ENCODE data around the gene POTEB3.
"Not testable (repeated sequence)": the region's sequence is repeated elsewhere in the genome, so short reads cannot be mapped to it uniquely, and the experiment has no call there.

The POTEB3 gene

GRCh38 chr15:21440399-21440798 lies at the start of gene POTEB3:
POTEB3 (minus strand) TSS chr15:21440499; CDS start chr15:21440011, 488 bp downstream.
- DNase-seq (ENCODE audit: low read depth in 2 of 2) = not testable (repeated sequence)

DNA sequence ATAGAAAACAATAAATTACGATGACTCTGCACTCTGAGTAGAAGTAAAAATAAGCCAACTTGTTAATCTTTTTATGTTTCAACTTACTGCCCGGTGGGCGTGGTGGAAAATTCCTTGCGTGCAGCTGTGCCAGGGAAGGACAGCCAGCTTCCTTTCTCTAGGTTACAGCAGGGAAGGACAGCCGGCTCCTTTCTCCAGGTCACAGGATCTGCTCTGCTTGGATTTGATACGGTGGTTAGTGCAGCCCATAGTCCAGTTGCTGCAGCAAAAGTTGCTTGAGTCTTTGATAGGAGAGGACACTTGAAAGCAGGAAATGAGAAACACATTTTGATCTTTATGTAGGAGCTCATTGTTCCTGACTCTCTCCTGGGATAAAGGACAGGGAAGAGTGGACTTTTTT lies 13.4 kb upstream of the POTEB3 start:
- DNase-seq (ENCODE audit: low read depth in 2 of 2) = not testable (repeated sequence)

- not testable (repeated sequence) for DNase-seq (ENCODE audit: low read depth in 2 of 2)
Observed at GRCh38 chr15:21451920-21452563, 11.7 kb upstream of the POTEB3 start.

GRCh38 chr15:21451487-21451886 lies 11.2 kb upstream of the POTEB3 start:
- DNase-seq (ENCODE audit: low read depth in 2 of 2) = not testable (repeated sequence)

- DNase-seq (ENCODE audit: low read depth in 2 of 2) = not testable (repeated sequence)
Observed at GRCh38 chr15:21407366-21407765, 32.9 kb downstream of the POTEB3 start.

- not testable (repeated sequence) for DNase-seq (ENCODE audit: low read depth in 2 of 2)
Observed at GRCh38 chr15:21401531-21401930, 38.8 kb downstream of the POTEB3 start.

DNA sequence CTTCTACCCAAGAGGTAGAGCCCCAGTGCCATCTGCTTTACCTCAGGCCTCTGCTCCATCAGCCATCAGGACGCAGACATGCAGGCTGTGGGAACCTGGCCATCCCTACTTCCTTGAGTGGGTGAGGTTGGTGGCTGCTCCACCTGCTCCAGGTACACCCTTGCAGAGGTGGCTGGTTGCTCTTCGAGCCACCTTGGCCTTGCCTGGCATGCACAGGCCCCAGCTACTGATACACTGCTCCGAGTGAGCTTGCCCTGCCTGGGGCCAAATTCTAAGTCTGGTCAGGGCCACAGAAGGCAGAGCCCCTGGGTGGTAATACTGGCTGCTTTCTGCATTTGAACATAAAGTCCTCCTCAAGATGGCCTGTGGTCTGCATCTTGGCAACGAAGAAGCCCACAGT lies 41.2 kb downstream of the POTEB3 start:
- not testable (repeated sequence) for DNase-seq (ENCODE audit: low read depth in 2 of 2)

DNA sequence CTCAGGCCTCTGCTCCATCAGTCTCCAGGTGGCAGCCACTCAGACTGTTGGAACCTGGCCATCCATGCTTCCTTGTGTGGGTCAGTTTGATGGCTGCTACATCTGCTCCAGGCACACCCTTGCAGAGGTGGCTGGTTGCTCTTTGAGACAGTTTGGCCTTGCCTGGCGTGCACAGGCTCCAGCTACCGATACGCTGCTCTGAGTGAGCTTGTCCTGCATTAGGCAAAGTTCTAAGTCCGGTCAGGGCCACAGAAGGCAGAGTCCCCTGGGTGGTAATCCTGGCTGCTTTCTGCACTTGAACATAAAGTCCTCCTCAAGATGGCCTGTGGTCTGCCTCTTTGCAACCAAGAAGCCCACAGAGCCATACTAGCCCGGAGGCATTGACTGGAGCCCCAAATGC lies 41.8 kb downstream of the POTEB3 start:
- not testable (repeated sequence) for DNase-seq (ENCODE audit: low read depth in 2 of 2)

DNA sequence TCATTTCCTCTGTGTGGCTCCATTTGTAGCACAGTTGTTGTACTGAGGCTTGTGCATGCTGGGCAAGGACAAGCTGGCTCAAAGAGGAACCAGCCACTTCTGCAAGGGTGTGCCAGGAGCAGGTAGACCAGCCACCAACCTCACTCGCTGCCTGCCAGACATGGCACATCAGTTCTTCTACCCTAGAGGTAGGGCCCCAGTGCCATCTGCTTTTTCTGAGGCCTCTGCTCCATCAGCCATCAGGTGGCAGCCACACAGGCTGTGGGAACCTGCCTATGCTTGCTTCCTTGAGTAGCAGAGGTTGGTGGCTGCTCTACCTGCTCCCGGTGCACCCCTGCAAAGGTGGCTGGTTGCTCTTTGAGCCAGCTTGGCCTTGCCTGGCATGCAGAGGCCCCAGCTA lies 42.6 kb downstream of the POTEB3 start:
- not testable (repeated sequence) for DNase-seq (ENCODE audit: low read depth in 2 of 2)

GRCh38 chr15:21397186-21397585 lies 43.1 kb downstream of the POTEB3 start:
- DNase-seq (ENCODE audit: low read depth in 2 of 2) = not testable (repeated sequence)

DNA sequence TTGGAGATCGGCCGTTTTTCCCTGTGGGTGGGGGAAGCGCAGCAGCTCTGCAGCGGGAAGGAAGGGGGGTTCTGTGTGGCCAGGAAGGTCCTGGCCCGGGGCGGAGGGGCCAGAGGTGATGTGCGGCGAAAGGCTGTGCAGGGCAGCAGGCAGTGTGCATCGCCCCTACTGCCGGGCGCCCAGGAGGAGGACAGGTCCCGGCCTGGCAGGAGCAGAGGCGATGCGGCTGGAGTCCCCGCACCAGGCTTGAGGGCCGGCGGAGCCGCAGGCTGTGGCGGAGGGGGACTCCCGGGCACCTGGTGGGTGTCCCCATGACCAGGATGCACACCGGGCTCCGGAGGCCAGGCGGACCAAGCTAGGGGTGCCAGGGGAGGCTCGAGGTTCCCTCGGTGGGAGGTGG lies 54.3 kb downstream of the POTEB3 start:
- DNase-seq (ENCODE audit: low read depth in 2 of 2) = not testable (repeated sequence)

DNA sequence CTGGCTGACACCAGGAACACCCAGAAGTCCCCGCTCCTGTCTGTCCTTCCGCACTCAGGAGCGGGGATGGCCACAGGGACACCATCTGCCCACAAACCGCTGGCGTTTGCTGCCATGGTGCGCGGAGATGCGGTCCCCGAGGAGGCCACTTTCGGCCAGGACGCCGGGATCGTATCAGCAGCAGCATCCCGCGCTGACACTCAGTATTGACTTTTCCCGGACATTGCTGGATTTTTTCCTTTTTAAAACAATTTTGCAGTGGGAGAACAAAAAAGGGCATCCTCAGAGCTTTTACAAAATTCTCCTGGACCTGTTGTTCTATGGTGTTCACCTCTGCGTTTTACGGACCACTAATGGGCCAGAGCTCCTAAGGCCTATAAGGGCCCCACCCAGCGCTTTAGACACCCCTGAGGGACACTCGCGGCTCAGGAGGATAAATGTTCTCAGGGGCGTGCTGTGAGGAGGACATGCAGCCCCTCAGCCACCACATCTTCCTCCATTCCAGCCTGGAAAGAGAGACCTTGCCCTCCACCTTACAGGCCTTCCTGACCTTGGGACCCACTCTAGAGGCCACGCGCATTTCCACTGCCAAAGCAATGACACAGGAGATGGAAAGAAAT lies 56.3 kb downstream of the POTEB3 start:
- not testable (repeated sequence) for DNase-seq (ENCODE audit: low read depth in 2 of 2)

DNA sequence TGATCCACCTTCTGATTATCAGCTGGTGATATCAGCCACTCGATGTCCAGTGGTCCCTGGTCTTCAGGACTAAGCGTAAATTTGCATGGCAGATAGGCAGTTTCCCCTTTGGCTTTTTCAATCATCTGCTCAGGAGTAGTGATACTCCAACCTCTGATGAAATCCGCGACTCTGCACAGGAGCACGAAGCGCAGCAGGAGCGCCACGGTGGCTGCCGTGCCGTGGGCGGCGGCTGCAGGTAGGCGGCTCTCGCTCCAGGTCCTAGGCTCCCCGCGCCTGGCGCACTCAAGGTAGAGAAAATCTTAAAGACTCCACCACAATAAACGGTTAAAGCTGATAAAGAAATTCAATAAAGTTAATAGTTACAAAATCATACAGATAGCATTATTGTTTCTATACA lies 66.6 kb downstream of the POTEB3 start:
- DNase-seq (ENCODE audit: low read depth in 2 of 2) = not testable (repeated sequence)

- DNase-seq (ENCODE audit: low read depth in 2 of 2) = not testable (repeated sequence)
Observed at GRCh38 chr15:21369177-21369576, 71.1 kb downstream of the POTEB3 start.

- DNase-seq (ENCODE audit: low read depth in 2 of 2) = not testable (repeated sequence)
Observed at GRCh38 chr15:21368625-21369024, 71.7 kb downstream of the POTEB3 start.
